ENCODE results near the gene PYGO1. TPM values are rescaled to one million over a fixed set of nuclear protein-coding genes. Genes with fewer than 3 reads are reported as not detected.
"Not testable (repeated sequence)": the region's sequence is repeated elsewhere in the genome, so short reads cannot be mapped to it uniquely, and the experiment has no call there.

The PYGO1 gene
- total and polyA plus RNA-seq, 4 experiments from 2014 or later: not detected

DNA sequence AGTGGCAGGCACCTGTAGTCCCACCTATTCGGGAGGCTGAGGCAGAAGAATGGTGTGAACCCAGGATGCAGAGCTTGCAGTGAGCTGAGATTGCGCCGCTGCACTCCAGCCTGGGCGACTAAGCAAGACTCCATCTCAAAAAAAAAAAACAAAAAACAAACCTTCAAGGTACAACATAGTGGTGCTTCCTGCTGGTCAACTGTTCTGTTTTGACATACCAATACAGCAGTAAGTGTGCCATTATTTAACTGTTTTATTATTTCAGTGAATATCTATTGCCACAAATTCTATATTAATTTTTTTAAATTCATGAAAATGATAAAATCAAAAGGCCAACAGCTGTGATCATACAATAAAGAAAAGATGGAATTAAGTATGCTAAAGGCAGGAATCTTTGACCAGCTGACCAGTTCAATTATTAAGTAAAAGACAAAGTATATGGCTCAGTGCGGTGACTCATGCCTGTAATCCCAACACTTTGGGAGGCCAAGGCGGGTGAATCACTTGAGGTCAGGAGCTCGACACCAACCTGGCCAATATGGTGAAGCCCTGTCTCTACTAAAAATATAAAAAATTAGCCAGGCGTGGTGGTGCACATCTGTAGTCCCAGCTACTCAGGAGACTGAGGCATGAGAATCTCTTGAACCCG lies 99.1 kb downstream of the PYGO1 start:
- H3K27me3 ChIP-seq (ENCODE audit: insufficient read depth, low read length); DNase-seq; POLR2A ChIA-PET (ENCODE audit: partially characterized antibody); H3K27me3 Mint-ChIP-seq; H3K27ac Mint-ChIP-seq; H3K4me1 Mint-ChIP-seq; H3K4me3 Mint-ChIP-seq; intact Hi-C loops (cut with micrococcal nuclease); H3K9me3 ChIP-seq (ENCODE audit: control insufficient read depth in 1 of 2, low read length in 2 of 2); H3K9me3 Mint-ChIP-seq; H3K27ac ChIP-seq (ENCODE audit: low read depth, low read length); H3K36me3 Mint-ChIP-seq; H3K4me3 ChIP-seq (ENCODE audit: low read length in 2 of 2); H3K36me3 ChIP-seq (ENCODE audit: insufficient read depth, low read length); H3K4me1 ChIP-seq (ENCODE audit: insufficient read depth, low read length): not testable (repeated sequence)
- CTCF ChIA-PET (ENCODE audit: partially characterized antibody): interaction anchor here (1.5 kb wide), 1 partner anchor 50 kb away, joined by 4 read pairs; no protein-coding TSS in a partner anchor

Other genes with a start within 250 kb of the PYGO1 start
- gene CCPG1, start 180.0 kb downstream of the PYGO1 start, total RNA-seq: 10 to 100 TPM; 35.4 to 38.2 TPM
- gene CCPG1, start 180.0 kb downstream of the PYGO1 start, polyA plus RNA-seq: 10 to 100 TPM; 30.7 to 44.2 TPM
- not detected for gene PIERCE2, start 179.8 kb downstream of the PYGO1 start, total RNA-seq
- under 1 TPM; 0.30 to 0.75 TPM for gene PIERCE2, start 179.8 kb downstream of the PYGO1 start, polyA plus RNA-seq
- gene DNAAF4, start 80.1 kb downstream of the PYGO1 start, total RNA-seq: under 1 TPM in 1 of 2 experiments, not detected in 1; 0.38 TPM
- gene DNAAF4, start 80.1 kb downstream of the PYGO1 start, polyA plus RNA-seq: under 1 TPM in 1 of 2 donors, not detected in 1; 0.32 TPM
- gene PRTG, start 154.8 kb upstream of the PYGO1 start, total RNA-seq: not detected
- gene PRTG, start 154.8 kb upstream of the PYGO1 start, polyA plus RNA-seq: not detected

All from CD4-positive, alpha-beta memory T cell (primary cell).